ENCODE measurements around the gene TEX11.
"Not testable (repeated sequence)": the region's sequence is repeated elsewhere in the genome, so short reads cannot be mapped to it uniquely, and the experiment has no call there.

Gene TEX11

DNA sequence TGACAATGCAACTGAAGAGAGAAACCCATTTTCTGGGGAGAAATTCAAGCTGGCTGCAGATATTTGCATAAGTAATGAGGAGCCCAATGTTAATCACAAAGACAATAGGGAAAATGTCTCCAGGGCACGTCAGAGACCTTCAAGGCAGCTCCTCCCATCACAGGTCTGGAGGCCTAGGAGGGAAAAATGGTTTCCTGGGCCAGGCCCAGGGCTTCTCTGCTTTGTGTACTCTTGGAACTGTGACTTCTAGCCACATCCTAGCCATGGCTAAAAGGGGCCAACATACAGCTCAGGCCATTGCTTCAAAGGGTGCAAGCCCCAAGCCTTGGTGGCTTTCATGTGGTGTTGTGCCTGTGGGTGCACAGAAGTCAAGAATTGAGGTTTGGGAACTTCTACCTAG, 321.4 kb downstream of the TEX11 start:
- DNase-seq = not testable (repeated sequence)

DNA sequence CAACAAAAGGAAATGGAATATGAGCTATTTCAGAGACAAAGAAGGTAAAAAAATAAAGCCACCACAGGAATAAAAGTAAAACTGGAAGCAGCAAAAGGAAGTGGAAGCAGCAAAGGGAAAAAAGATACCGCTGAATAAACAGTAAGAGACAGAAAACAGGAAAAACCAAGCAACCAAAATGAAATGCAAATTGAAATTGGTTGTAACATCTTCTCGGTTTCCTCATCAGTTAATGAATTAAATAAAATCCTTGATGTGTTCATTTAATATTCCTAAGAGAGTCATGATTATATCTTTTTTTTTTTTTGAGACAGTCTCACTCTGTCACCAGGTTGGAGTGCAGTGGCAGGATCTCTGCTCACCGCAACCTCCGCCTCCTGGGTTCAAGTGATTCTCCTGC, 331.1 kb downstream of the TEX11 start:
- no peak for DNase-seq

DNA sequence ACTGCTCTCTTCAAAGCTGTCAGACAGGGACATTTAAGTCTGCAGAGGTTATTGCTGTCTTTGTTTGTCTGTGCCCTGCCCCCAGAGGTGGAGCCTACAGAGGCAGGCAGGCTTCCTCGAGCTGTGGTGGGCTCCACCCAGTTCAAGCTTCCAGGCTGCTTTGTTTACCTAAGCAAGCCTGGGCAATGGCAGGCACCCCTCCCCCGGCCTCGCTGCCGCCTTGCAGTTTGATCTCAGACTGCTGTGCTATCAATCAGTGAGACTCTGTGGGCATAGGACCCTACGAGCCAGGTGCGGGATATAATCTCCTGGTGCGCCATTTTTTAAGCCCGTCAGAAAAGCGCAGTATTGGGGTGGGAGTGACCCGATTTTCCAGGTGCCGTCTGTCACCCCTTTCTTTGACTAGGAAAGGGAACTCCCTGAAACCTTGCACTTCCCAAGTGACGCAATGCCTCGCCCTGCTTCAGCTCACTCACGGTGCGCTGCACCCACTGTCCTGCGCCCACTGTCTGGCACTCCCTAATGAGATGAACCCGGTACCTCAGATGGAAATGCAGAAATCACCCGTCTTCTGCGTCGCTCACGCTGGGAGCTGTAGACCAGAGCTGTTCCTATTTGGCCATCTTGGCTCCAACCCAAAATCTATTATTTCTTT, 338.5 kb downstream of the TEX11 start:
- not testable (repeated sequence) for DNase-seq

DNA sequence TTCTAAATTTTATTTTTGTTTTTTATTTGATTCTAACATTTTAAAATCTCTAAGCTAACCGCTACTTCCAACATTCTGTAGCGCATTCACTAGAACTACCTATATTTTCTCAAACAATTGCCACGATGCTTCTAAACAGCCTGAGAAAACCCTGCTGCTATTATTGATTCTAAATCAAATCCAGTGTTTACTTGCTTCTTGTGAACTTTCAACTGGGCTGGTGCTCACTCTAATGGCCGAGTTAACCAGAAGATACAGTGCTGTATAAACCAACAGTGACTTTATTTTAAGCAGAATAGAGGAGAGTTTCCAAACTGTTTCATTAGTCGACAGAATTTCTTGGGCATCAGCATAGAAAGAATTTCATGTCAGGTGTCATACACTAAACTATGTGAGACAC, 353.6 kb downstream of the TEX11 start:
- DNase-seq = no peak

DNA sequence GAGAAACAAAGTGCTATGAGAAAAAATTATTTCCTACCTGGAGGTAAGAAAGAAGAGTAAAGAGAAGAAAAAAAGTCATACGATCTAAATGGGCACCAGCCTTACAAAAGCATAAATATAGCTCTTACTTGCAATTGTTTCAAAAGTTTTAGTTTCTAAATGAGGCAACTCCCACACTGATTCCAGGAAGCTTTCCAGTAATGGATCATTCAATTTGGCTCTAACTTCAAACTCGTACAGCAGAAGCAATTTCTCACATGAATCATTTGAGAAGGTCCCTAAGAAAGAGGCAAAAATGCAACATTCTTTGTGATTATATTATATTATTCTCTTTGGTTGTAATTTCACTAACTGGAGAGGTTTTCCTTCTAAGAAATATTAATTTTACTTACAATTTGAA, 354.0 kb downstream of the TEX11 start:
- no peak for DNase-seq

DNA sequence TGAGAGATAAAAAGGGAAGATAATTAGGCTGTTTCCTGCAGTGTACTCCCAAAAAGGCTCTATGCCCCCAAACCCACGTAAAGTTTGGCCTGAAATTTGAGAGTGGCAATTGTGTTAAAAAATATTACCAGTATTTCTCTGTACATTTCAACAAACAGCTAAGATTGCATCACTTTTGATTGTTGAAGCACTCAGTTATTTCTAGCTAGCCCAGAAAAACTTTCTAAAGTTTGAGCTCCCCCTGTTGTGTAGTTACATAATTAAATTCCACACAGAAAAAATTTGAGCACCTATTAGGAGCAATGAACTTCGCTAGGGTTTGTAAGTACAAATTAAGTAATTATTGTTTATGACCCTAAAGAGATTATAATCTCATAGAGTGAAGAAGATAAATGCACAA, 354.4 kb downstream of the TEX11 start:
- DNase-seq = no peak

DNA sequence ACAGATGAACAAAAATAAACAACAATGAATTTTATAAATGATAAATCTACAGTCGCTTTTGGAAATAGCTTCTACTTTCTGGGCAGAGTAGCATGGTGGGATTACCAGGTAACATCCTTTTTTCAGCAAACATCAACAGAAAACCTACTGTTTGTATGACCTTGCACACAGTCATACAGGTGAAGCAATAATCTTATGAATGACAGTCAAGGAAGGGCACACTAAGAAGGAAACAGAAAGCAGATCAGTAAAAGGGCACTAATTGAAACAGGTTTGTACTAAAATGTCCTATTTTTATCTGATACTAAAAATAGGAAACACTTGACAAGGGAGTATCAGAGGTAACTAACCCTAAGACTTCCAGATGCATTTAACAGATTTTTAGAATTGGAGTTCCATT, 355.0 kb downstream of the TEX11 start:
- DNase-seq = no peak

DNA sequence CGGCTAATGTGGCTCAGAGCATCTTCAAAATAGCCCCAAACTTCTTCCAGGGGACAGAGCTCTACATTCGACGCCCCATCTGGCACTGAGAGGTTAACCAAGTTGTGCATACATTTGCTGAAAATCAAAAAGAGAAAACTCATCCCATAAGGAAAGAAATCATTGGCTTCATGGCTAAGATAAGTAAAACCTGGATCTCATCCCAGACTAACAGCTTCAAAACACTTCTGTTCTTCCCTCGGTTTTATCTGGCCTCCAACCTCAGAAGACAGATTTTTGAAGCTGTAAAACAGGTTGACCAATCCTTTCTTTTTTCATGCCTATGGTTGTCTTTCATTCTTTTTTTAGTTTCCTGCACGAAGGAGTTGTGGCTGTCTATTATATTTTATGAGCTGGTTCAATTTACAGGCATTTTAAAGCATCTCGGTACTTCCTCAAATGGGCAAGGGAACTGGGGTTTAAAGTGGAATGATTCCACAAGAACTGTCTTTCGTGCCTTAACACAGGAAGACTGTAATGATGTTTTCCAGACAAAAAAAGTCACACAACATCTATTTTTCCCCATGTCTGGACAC, 356.3 kb downstream of the TEX11 start:
- DNase-seq = no peak

DNA sequence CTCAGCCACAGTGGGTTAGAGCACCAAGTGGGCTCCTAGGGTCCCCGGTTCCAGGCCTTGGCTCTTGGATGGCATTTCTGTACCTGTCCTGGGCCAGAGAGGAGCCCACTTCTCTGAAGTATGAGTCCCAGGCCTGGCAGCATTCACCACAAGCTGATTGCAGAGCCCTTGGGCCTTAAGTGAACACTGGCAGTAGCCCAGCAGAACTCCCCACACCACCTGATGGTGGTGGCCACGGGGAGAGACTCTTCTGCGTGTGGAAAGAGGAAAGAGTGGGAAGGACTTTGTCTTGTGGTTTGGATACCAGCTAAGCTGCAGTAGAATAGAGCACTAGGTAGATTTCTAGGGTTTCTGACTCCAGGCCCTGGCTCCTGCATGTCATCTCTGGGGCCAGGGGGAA, 359.1 kb downstream of the TEX11 start:
- DNase-seq = no peak

DNA sequence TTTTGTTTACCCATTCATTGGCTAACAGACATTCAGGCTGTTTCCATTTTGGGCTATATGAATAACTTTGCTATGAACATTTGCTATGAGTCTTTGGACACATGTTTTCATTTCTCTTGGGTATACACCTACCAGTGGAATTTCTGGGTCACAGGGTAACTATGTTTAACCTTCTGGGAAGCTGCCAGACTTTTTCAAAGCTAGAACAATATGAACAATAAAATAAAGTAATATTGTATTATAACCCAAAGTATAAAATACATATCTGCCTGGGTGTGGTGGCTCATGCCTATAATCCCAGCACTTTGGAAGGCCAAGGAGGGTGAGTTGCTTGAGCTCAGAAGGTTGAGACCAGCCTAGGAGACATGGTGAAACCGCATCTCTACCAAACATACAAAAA, 373.3 kb downstream of the TEX11 start:
- DNase-seq = no peak

DNA sequence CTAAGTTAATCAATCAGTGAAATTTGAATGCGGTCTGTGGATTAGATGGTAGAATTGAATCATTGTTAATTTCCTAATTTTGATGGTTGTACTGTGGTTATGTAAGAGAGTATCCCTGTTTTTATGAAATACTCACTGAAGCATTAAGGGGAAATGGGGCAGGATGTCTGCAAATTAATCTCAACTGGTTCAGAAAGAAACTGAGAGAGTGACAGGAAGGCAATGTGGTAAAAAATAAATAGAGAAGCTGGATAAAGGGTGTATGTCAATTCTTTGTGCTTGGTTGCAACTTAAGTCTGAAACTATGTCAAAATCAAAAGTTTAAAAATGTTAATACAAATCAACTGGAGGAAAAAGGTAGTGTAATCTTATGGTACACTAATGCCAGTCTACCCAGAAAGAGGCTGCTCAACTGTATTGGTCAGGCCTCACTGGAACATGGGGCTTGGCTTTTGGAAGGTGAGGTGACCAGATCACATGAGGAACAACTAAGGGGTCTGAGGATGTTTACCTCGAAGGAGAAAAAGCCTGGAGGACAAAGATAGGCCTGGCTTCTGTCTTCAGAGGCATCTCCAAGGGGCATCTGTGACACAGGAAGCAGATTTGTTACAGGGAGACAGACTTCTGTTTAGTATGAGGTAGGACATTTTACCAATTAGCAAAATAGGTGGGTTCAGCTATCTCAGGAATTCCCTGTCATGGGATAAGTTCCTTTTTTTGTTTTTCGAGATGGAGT, 380.7 kb downstream of the TEX11 start:
- no peak for DNase-seq

DNA sequence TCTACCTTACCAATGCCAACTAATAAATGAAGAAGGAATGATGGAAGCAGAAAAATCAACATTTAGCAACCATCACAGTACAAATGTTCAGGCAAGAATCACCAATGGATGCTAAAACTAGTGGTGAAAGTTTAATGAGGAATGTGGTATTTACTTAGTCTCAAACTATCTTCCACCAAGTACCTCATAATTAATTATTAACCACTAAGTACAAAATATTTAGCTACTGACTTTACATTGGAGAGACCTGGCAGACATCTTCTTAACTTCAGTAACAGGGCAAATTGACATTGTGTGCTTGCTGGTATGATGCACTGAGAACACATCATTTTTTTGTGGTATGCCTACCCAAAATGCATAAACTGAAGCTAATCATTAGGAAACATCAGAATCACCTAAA, 381.5 kb downstream of the TEX11 start:
- no peak for DNase-seq

DNA sequence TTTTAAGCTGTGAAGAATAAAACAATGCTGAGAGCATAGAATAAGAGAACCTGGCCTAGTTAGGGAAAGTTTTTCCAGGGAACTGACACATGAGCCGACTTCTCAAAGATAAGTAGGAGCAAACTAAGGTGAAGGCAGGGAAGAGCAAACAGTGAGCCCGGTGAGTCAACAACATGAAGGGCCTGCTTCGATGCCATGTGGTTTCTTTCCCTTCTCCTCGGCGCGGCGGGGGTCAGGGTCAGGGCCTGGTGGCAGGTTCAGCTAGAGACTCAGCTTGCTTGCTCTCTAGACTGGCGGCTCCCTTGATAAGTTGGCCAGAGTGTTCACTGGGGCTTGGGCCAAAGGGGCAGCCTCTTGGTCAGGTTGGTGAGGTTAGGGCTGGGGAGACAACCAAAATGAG, 382.8 kb downstream of the TEX11 start:
- no peak for DNase-seq

DNA sequence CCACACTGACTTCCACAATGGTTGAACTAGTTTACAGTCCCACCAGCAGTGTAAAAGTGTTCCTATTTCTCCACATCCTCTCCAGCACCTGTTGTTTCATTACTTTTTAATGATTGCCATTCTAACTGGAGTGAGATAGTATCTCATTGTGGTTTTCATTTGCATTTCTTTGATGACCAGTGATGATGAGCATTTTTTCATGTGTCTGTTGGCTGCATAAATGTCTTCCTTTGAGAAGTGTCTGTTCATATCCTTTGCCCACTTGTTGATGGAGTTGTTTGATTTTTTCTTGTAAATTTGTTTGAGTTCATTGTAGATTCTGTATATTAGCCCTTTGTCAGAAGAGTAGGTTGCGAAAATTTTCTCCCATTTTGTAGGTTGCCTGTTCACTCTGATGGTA, 392.8 kb downstream of the TEX11 start:
- DNase-seq = not testable (repeated sequence)

DNA sequence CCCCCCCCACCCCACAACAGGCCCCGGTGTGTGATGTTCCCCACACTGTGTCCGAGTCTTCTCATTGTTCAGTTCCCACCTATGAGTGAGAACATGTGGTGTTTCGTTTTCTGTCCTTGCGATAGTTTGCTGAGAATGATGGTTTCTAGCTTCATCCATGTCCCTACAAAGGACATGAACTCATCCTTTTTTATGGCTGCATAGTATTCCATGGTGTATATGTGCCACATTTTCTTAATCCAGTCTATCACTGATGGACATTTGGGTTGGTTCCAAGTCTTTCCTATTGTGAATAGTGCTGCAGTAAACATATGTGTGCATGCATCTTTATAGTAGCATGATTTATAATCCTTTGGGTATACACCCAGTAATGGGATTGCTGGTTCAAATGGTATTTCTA, 393.2 kb downstream of the TEX11 start:
- not testable (repeated sequence) for DNase-seq

DNA sequence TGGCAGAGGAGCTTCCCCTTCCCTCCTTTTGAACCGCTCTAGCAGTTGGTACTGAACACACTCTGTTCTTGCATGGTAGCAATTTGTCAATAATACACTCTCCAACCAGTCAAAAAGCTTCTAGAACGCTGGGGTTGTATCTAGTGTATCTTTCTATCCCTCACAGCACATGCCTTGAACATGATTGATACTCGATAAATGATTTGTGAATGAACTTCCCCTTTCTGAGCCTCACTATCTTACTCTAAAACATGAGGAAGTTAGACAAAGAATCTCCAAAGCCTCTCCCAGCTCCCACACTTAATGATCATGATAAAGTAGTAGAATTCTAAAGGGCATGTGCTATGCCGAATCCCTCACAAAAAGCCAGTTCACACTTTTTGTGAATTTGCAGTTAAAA, 399.4 kb downstream of the TEX11 start:
- no peak for DNase-seq

DNA sequence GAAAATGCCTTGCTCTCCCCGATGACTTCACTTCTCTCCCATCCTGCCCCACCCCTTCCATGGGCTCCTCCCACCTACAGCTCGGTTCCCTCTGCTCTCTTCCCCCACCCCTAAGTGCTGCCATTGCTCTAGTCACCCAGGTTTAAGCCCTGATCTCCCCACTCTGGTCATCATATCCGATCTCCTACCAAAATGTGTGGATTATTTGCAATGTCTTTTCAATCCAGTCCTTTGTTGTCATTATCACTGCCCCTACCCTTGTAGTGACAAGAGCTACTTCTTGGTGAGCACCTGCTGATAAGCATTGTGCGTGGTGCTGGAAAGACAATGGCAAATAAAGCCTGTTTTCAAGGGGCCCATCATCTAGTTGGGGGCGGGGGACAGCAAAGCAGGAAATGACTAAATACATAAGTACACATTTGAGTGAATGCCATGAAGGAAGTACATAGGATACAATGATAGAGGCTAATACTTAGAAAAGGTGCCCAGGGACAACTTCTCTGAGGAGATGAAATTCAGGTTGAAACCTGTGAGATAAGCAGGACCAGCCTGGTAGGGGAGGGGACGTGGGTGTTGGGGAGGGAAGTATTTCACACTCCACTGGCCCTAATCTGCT, 400.1 kb downstream of the TEX11 start:
- no peak for DNase-seq

DNA sequence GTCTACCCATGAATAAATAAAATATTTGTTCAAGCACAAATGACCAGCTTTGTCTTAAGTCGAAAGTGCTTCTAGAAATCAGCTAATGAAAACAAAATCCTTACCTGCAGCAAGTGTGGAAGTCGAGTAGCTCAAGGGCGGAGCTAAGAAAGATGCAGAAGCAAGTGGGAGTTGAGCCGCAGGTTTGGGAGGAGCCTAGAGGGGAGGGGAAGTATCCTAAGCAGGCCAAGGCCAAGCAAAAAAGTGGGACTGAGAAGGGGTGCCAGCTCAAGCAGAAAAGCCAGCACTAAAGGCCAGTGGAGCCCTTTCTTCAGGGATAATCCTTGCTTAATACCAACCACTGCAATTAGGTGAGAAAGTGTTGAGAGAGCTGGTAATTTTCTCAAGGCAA, 403.1 kb downstream of the TEX11 start:
- no peak for DNase-seq

DNA sequence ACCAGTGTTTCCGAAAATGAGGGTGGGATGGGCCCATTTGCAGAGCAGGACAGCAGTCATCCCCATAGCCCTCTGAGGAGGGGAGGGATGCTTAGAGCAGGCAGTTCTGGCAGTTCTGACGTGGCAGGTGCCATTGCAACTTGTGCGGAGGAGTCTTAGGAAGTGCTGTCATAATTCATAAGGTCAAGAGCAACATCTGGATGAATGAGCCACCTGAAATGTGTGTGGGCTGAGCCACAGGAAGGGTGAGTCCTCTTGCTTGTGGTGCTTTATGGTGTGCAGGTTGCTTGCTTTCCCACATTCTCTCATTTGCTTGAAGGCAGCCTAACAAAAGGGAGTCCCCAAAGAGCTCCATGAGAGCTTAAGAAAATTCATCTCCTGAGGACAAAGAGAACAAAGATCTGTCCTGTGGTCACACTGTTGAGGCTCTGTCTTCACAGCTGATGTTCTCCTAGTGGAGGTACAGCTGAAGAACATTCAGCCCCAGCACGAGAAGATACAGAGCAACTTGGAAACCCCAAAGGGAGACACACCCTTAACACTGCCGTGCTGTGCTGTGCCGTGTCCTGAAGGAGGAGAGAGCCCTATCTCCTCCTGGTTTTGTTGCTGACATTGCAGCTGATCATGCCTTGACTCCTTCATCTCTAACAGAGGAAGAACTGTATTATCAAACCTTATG, 403.6 kb downstream of the TEX11 start:
- no peak for DNase-seq

DNA sequence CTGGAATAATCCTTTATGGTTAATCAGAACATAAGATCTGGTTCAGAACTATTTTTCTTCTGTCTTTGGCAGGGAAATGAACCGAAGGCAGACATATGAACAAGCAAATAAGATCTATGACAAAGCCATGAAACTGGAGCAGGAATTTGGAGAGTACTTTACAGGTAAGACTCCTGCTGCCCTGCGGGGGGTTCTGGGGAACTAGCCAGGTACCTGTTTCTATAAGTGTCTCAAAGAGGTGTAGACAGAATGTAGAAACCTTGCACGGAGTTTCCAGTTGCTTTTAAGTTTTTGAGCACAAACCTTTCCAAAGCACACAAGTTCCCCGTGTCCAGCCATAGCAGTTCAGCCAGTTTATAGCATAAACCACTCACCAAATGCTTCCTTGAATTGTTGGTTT, 407.7 kb downstream of the TEX11 start:
- DNase-seq = no peak

DNA sequence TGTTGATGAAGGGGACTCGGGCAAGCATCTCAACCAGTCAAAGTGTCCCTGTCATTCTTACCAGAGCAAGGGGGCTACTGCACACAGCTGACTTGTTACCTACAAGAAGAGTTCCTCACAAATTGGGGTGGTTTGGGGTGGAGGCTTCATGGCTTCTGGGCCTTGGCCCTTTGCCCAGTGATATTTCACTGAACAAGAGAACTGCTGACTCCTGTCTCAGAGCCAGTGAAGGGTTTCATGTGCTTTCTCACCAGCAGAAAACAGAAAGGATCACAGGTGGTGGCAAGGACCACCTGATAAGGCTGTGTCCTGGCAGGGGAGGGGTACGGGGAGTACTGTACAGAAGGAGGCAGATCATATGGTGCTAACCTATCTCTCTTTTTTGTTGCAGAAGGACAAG, 410.4 kb downstream of the TEX11 start:
- DNase-seq = no peak

DNA sequence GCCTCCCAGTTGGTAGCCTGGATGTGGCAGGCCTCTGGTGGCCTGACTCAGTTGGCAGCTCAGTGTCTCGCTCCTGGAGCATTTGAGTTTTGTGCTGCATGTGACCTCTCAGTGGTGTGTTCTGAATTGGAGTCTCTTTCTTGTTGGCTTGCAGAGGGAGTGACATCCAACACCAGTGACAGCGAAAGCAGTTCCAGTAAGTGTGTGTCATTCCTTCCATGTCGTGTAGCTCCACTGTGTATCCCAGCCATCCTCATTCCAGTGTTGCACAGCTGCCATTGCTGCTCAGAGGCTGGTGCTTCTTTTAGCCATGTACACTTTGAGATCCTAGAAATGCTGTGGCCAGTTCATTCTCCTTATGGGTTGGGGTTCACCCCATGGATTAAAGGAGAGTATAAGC, 411.5 kb downstream of the TEX11 start:
- no peak for DNase-seq

DNA sequence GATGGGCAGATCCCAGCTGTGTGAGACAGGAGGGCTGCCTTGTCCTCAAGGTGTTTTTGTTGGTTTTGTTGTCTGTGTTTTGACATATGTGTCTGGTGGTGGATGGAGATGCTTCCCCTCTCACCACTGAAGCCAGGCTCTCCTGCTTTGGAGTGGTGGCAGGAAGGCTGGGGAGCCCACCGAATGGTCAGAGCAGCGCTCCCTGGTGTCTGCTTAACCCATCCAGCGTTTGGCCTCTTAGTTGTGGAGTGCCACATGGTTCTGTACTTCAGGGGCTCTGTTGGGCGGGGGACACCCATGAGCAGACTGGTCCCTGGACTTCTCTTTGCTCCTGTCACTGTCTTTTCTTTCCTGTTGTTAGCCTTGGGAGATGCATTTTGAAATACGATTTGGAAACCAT, 412.0 kb downstream of the TEX11 start:
- no peak for DNase-seq

DNA sequence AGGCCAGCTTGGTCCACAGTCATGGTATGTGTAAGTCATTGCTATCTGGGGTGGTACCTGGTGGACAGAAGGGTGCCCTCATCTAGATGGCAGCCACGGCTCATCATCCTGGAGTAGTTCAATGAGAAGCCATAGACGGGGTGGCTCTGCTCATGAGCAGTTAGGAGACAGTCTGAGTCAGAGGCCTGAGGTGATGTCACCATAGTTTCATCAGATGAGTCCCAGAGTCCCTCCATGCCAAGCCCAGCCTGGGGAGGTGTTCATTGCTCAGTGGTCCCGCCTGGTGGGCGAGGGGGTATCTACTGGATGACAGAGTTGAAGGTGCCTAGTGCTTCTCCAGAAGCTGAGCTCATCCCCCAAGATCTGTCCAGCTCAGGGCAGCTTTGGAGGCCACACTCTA, 414.1 kb downstream of the TEX11 start:
- DNase-seq = no peak

Data from cerebellar nuclear complex (tissue), 1 donor.